NT2/D1 (cell line): ENCODE results near the gene MTRF1.

Source experiments
- SUZ12 ChIP-seq: IDR thresholded peaks from 2 replicates; pipeline ENCODE4 v1.6.1; 2011; ENCODE audit not compliant: insufficient read length, insufficient read depth; ENCODE audit errors: extremely low read depth
- YY1 ChIP-seq: IDR thresholded peaks from 2 replicates; pipeline ENCODE4 v1.6.1; 2011; ENCODE audit not compliant: insufficient read length, insufficient read depth
- ZNF274 ChIP-seq: IDR thresholded peaks from 2 replicates; pipeline ENCODE4 v1.6.1; 2011; ENCODE audit warnings: mild to moderate bottlenecking, low read depth, low read length

GRCh38 chr13:41267106-41267505 lies 3.7 kb upstream of the MTRF1 start:
- TF ChIP-seq YY1 (no peak), ZNF274 (no peak), SUZ12 (no peak)
